Activated naive CD4-positive, alpha-beta T cell treated with anti-CD3 and anti-CD28 coated beads, Interleukin-2, amount 10 ng/mL, durations not matched to agents 7 days and 5 days (primary cell): ENCODE data around the gene OR10G2.

Experiments used
- CTCF ChIA-PET: fragments of 350-600 bp; sonication (Branson Sonifier 250); formaldehyde crosslinking; loops from one replicate; lab custom pipeline; 2021; ENCODE audit warnings: antibody characterized with exemption; lab: Charles Lee
- DNase-seq: peaks from one replicate; pipeline ENCODE4 v3.0.0-alpha.2; 2020
- H3K27ac Mint-ChIP-seq: one replicate; pipeline ENCODE4 v1.8.0; 2021; ENCODE audit warnings: mild to moderate bottlenecking, moderate library complexity, mixed read lengths
- H3K27me3 Mint-ChIP-seq: one replicate; pipeline ENCODE4 v1.8.0; 2021; ENCODE audit warnings: mild to moderate bottlenecking, mixed read lengths
- H3K36me3 Mint-ChIP-seq: one replicate; pipeline ENCODE4 v1.8.0; 2021; ENCODE audit warnings: mixed read lengths
- H3K4me1 Mint-ChIP-seq: one replicate; pipeline ENCODE4 v1.8.0; 2021; ENCODE audit warnings: mixed read lengths
- H3K4me3 Mint-ChIP-seq: one replicate; pipeline ENCODE4 v1.8.0; 2021; ENCODE audit warnings: mild to moderate bottlenecking, moderate library complexity, mixed read lengths
- H3K9me3 Mint-ChIP-seq: one replicate; pipeline ENCODE4 v1.8.0; 2021; ENCODE audit warnings: mixed read lengths

The OR10G2 gene

GRCh38 chr14:21634840-21635239 is at the start of gene OR10G2:
OR10G2 (minus strand) TSS chr14:21634940; CDS start chr14:21634842, 98 bp downstream.
- peaks cover 4% of the 10 kb centered on the region for H3K9me3 Mint-ChIP-seq
- peaks cover 5% of the 10 kb centered on the region for H3K27me3 Mint-ChIP-seq
- H3K4me3 Mint-ChIP-seq: no peak within 1 kb of the TSS
- no peaks in the 10 kb centered on the region for H3K36me3 Mint-ChIP-seq
- H3K4me1 Mint-ChIP-seq: no peaks in the 10 kb centered on the region
- no peak within 1 kb of the TSS for H3K27ac Mint-ChIP-seq
- CTCF ChIA-PET: no interaction called here
- DNase-seq: no peak

- DNase-seq: no peak
- no peak overlapping the region for H3K27ac Mint-ChIP-seq
- H3K36me3 Mint-ChIP-seq: no peaks in the 10 kb centered on the region
- peaks cover 6% of the 10 kb centered on the region for H3K9me3 Mint-ChIP-seq
- H3K4me3 Mint-ChIP-seq: no peak overlapping the region
- peaks cover 4% of the 10 kb centered on the region for H3K27me3 Mint-ChIP-seq
- H3K4me1 Mint-ChIP-seq: no peaks in the 10 kb centered on the region
- CTCF ChIA-PET: no interaction called here
Observed at GRCh38 chr14:21680072-21680471, 45.3 kb upstream of the OR10G2 start.

GRCh38 chr14:21675566-21675965 is 40.8 kb upstream of the OR10G2 start:
- peaks cover 7% of the 10 kb centered on the region for H3K9me3 Mint-ChIP-seq
- H3K4me1 Mint-ChIP-seq: no peaks in the 10 kb centered on the region
- no peak overlapping the region for H3K27ac Mint-ChIP-seq
- H3K27me3 Mint-ChIP-seq: peaks cover 5% of the 10 kb centered on the region
- H3K4me3 Mint-ChIP-seq: no peak overlapping the region
- no peak for DNase-seq
- H3K36me3 Mint-ChIP-seq: no peaks in the 10 kb centered on the region
- CTCF ChIA-PET: interaction anchor here (0.8 kb wide), 1 partner anchor 12 kb away, joined by 3 read pairs; no protein-coding TSS in a partner anchor

GRCh38 chr14:21673718-21674117 is 39.0 kb upstream of the OR10G2 start, which contains the start of gene OR4E1:
OR4E1 (minus strand) TSS chr14:21673818; CDS start chr14:21670935, 2,883 bp downstream.
- DNase-seq: no peak
- H3K27ac Mint-ChIP-seq: no peak within 1 kb of the TSS
- peaks cover 5% of the 10 kb centered on the region for H3K27me3 Mint-ChIP-seq
- H3K4me3 Mint-ChIP-seq: no peak within 1 kb of the TSS
- CTCF ChIA-PET: interaction anchor here (1.0 kb wide), 1 partner anchor 25 kb away, joined by 4 read pairs; no protein-coding TSS in a partner anchor
- H3K9me3 Mint-ChIP-seq: peaks cover 7% of the 10 kb centered on the region
- no peaks in the 10 kb centered on the region for H3K36me3 Mint-ChIP-seq
- H3K4me1 Mint-ChIP-seq: no peaks in the 10 kb centered on the region

GRCh38 chr14:21672116-21672515 is 37.4 kb upstream of the OR10G2 start:
- Mint-ChIP-seq H3K27me3 (peaks cover 5% of the 10 kb centered on the region), H3K36me3 (no peaks in the 10 kb centered on the region), H3K27ac (no peak overlapping the region), H3K9me3 (peaks cover 7% of the 10 kb centered on the region), H3K4me3 (no peak overlapping the region), H3K4me1 (no peaks in the 10 kb centered on the region)
- CTCF ChIA-PET: no interaction called here
- no peak for DNase-seq

GRCh38 chr14:21671371-21671770 is 36.6 kb upstream of the OR10G2 start:
- peaks cover 5% of the 10 kb centered on the region for H3K27me3 Mint-ChIP-seq
- no peaks in the 10 kb centered on the region for H3K36me3 Mint-ChIP-seq
- CTCF ChIA-PET: interaction anchor here (0.5 kb wide), 1 partner anchor 18 kb away, joined by 3 read pairs; no protein-coding TSS in a partner anchor

GRCh38 chr14:21669284-21669683 is 34.5 kb upstream of the OR10G2 start:
- DNase-seq: no peak
- Mint-ChIP-seq H3K9me3 (no peaks in the 10 kb centered on the region), H3K27ac (no peak overlapping the region), H3K4me1 (no peaks in the 10 kb centered on the region), H3K4me3 (no peak overlapping the region), H3K27me3 (peaks cover 5% of the 10 kb centered on the region), H3K36me3 (no peaks in the 10 kb centered on the region)
- CTCF ChIA-PET: no interaction called here

More at GRCh38 chr14:21671371-21671770, 36.6 kb upstream of the OR10G2 start:
- Mint-ChIP-seq H3K4me1 (no peaks in the 10 kb centered on the region), H3K4me3 (no peak overlapping the region), H3K27ac (no peak overlapping the region), H3K9me3 (peaks cover 7% of the 10 kb centered on the region)
- DNase-seq: no peak

GRCh38 chr14:21668377-21668776 is 33.6 kb upstream of the OR10G2 start:
- Mint-ChIP-seq H3K4me3 (no peak overlapping the region), H3K9me3 (no peaks in the 10 kb centered on the region), H3K27ac (no peak overlapping the region), H3K27me3 (peaks cover 5% of the 10 kb centered on the region), H3K4me1 (no peaks in the 10 kb centered on the region), H3K36me3 (no peaks in the 10 kb centered on the region)
- CTCF ChIA-PET: no interaction called here
- DNase-seq: no peak

- CTCF ChIA-PET: no interaction called here
- no peaks in the 10 kb centered on the region for H3K4me1 Mint-ChIP-seq
Observed at GRCh38 chr14:21656980-21657379, 22.2 kb upstream of the OR10G2 start.

GRCh38 chr14:21654215-21654614 is 19.5 kb upstream of the OR10G2 start:
- no peak for DNase-seq
- no peak overlapping the region for H3K4me3 Mint-ChIP-seq
- CTCF ChIA-PET: no interaction called here

More at GRCh38 chr14:21656980-21657379, 22.2 kb upstream of the OR10G2 start:
- Mint-ChIP-seq H3K27me3 (peaks cover 23% of the 10 kb centered on the region), H3K4me3 (no peak overlapping the region), H3K9me3 (no peaks in the 10 kb centered on the region), H3K36me3 (no peaks in the 10 kb centered on the region), H3K27ac (no peak overlapping the region)
- DNase-seq: no peak

GRCh38 chr14:21653331-21653885 is 18.7 kb upstream of the OR10G2 start, which contains the start of gene OR4E2:
OR4E2 (plus strand) TSS chr14:21653835; CDS start chr14:21665083, 11,248 bp downstream.
- H3K4me1 Mint-ChIP-seq: no peaks in the 10 kb centered on the region
- peaks cover 24% of the 10 kb centered on the region for H3K27me3 Mint-ChIP-seq
- CTCF ChIA-PET: interaction anchor here (0.6 kb wide), 1 partner anchor 18 kb away, joined by 3 read pairs; no protein-coding TSS in a partner anchor
- H3K27ac Mint-ChIP-seq: no peak within 1 kb of the TSS
- no peaks in the 10 kb centered on the region for H3K36me3 Mint-ChIP-seq
- H3K4me3 Mint-ChIP-seq: no peak within 1 kb of the TSS
- H3K9me3 Mint-ChIP-seq: no peaks in the 10 kb centered on the region
- DNase-seq: no peak

More at GRCh38 chr14:21654215-21654614, 19.5 kb upstream of the OR10G2 start:
- no peak overlapping the region for H3K27ac Mint-ChIP-seq
- H3K27me3 Mint-ChIP-seq: peaks cover 26% of the 10 kb centered on the region
- H3K9me3 Mint-ChIP-seq: no peaks in the 10 kb centered on the region
- no peaks in the 10 kb centered on the region for H3K36me3 Mint-ChIP-seq
- no peaks in the 10 kb centered on the region for H3K4me1 Mint-ChIP-seq

GRCh38 chr14:21652209-21652808 is 17.6 kb upstream of the OR10G2 start:
- Mint-ChIP-seq H3K27ac (no peak overlapping the region), H3K9me3 (no peaks in the 10 kb centered on the region), H3K4me3 (no peak overlapping the region), H3K36me3 (no peaks in the 10 kb centered on the region), H3K4me1 (no peaks in the 10 kb centered on the region), H3K27me3 (peaks cover 18% of the 10 kb centered on the region)
- DNase-seq: no peak
- CTCF ChIA-PET: no interaction called here

GRCh38 chr14:21647380-21647779 is 12.6 kb upstream of the OR10G2 start:
- no peak overlapping the region for H3K27ac Mint-ChIP-seq
- peaks cover 13% of the 10 kb centered on the region for H3K27me3 Mint-ChIP-seq
- CTCF ChIA-PET: interaction anchor here (0.7 kb wide), 1 partner anchor 616 kb away, joined by 3 read pairs; no protein-coding TSS in a partner anchor
- no peak for DNase-seq
- no peaks in the 10 kb centered on the region for H3K4me1 Mint-ChIP-seq
- H3K4me3 Mint-ChIP-seq: no peak overlapping the region
- H3K36me3 Mint-ChIP-seq: no peaks in the 10 kb centered on the region
- no peaks in the 10 kb centered on the region for H3K9me3 Mint-ChIP-seq

- CTCF ChIA-PET: no interaction called here
- H3K4me3 Mint-ChIP-seq: peak overlapping the region; percentile 45
- no peaks in the 10 kb centered on the region for H3K36me3 Mint-ChIP-seq
- H3K27me3 Mint-ChIP-seq: no peaks in the 10 kb centered on the region
- peak overlapping the region; percentile 52 for H3K27ac Mint-ChIP-seq
- no peak for DNase-seq
- peaks cover 2% of the 10 kb centered on the region for H3K4me1 Mint-ChIP-seq
- no peaks in the 10 kb centered on the region for H3K9me3 Mint-ChIP-seq
Observed at GRCh38 chr14:21643407-21643806, 8.7 kb upstream of the OR10G2 start.
